COLO668 (cell line): ENCODE results near the gene ZRANB1.
A peak's percentile ranks its signal among the peaks of the same experiment; 100 is the strongest.
"Not testable (repeated sequence)": the region's sequence is repeated elsewhere in the genome, so short reads cannot be mapped to it uniquely, and the experiment has no call there.

Experiments
- DNase-seq: peaks from one replicate; lab custom pipeline; 2025; ENCODE audit not compliant: unreplicated experiment; lab: John Stamatoyannopoulos, UW

Gene ZRANB1

GRCh38 chr10:124962421-124962820 is 20.5 kb downstream of the ZRANB1 start:
- DNase-seq, result no peak

- DNase-seq, result no peak
Measured at GRCh38 chr10:124963866-124964720, 22.2 kb downstream of the ZRANB1 start.

- DNase-seq, result no peak
Measured at GRCh38 chr10:124966008-124966407, 24.1 kb downstream of the ZRANB1 start.

- no peak for DNase-seq
Measured at GRCh38 chr10:124967255-124967654, 25.3 kb downstream of the ZRANB1 start.

GRCh38 chr10:124971276-124971675 is 29.4 kb downstream of the ZRANB1 start:
- DNase-seq, result no peak

- no peak for DNase-seq
Measured at GRCh38 chr10:124972637-124973036, 30.7 kb downstream of the ZRANB1 start.

- no peak for DNase-seq
Measured at GRCh38 chr10:124974131-124974530, 32.2 kb downstream of the ZRANB1 start.

- no peak for DNase-seq
Measured at GRCh38 chr10:124975977-124976514, 34.1 kb downstream of the ZRANB1 start.

GRCh38 chr10:124977161-124977560 is 35.2 kb downstream of the ZRANB1 start:
- DNase-seq, result no peak

- no peak for DNase-seq
Measured at GRCh38 chr10:124977648-124978375, 35.9 kb downstream of the ZRANB1 start.

- DNase-seq, result no peak
Measured at GRCh38 chr10:124978376-124978725, 36.4 kb downstream of the ZRANB1 start.

GRCh38 chr10:124983321-124983720 is 41.4 kb downstream of the ZRANB1 start:
- DNase-seq, result no peak

- no peak for DNase-seq
Measured at GRCh38 chr10:124984376-124984775, 42.5 kb downstream of the ZRANB1 start.

GRCh38 chr10:124985162-124985561 is 43.2 kb downstream of the ZRANB1 start:
- DNase-seq, result no peak

- no peak for DNase-seq
Measured at GRCh38 chr10:124987788-124988187, 45.9 kb downstream of the ZRANB1 start.

GRCh38 chr10:124988753-124989152 is 46.8 kb downstream of the ZRANB1 start:
- not testable (repeated sequence) for DNase-seq

GRCh38 chr10:124989526-124989925 is 47.6 kb downstream of the ZRANB1 start:
- DNase-seq, result no peak

GRCh38 chr10:124990671-124991625 is 49.0 kb downstream of the ZRANB1 start:
- DNase-seq, result no peak

- DNase-seq, result no peak
Measured at GRCh38 chr10:124991835-124992234, 49.9 kb downstream of the ZRANB1 start.

GRCh38 chr10:124992462-124993344 is 50.8 kb downstream of the ZRANB1 start:
- DNase-seq, result peak; percentile 38
